ENCODE results near the gene ACAP2.
"Not testable (repeated sequence)": the region's sequence is repeated elsewhere in the genome, so short reads cannot be mapped to it uniquely, and the experiment has no call there.

Gene ACAP2

GRCh38 chr3:195356151-195357086, 86.4 kb downstream of the ACAP2 start:
- no peak overlapping the region for H3K27ac ChIP-seq
- no peak overlapping the region for H3K4me3 ChIP-seq
- TF ChIP-seq CTCF (IDR thresholded peaks at IDR 0.05) = no peak
- DNase-seq (ENCODE audit: low spot score) = no peak

GRCh38 chr3:195354009-195354408, 88.8 kb downstream of the ACAP2 start:
- not testable (repeated sequence) for H3K27ac ChIP-seq; DNase-seq (ENCODE audit: low spot score); H3K4me3 ChIP-seq

GRCh38 chr3:195352895-195353488, 89.8 kb downstream of the ACAP2 start:
- H3K27ac ChIP-seq = no peak overlapping the region
- DNase-seq (ENCODE audit: low spot score) = no peak
- no peak for TF ChIP-seq CTCF (IDR thresholded peaks at IDR 0.05)
- H3K4me3 ChIP-seq = no peak overlapping the region

- TF ChIP-seq CTCF (IDR thresholded peaks at IDR 0.05) = no peak
- H3K27ac ChIP-seq = no peak overlapping the region
- no peak for DNase-seq (ENCODE audit: low spot score)
- H3K4me3 ChIP-seq = no peak overlapping the region
Measured at GRCh38 chr3:195348426-195349115, 94.2 kb downstream of the ACAP2 start.

GRCh38 chr3:195337747-195338146, 105.1 kb downstream of the ACAP2 start:
- DNase-seq (ENCODE audit: low spot score) = no peak
- Histone ChIP-seq H3K27ac (no peak overlapping the region), H3K4me3 (no peak overlapping the region)
- TF ChIP-seq CTCF (IDR thresholded peaks at IDR 0.05) = no peak

GRCh38 chr3:195334967-195335366, 107.9 kb downstream of the ACAP2 start:
- Histone ChIP-seq H3K4me3 (no peak overlapping the region), H3K27ac (no peak overlapping the region)
- TF ChIP-seq CTCF (IDR thresholded peaks at IDR 0.05) = no peak
- DNase-seq (ENCODE audit: low spot score) = no peak

GRCh38 chr3:195319060-195319459, 123.8 kb downstream of the ACAP2 start:
- no peak for DNase-seq (ENCODE audit: low spot score)
- no peak for TF ChIP-seq CTCF (IDR thresholded peaks at IDR 0.05)
- Histone ChIP-seq H3K4me3 (no peak overlapping the region), H3K27ac (no peak overlapping the region)

All from coronary artery (tissue), 2 donors.